VCaP (cell line): ENCODE results near the gene SAXO2.
"Not testable (repeated sequence)": the region's sequence is repeated elsewhere in the genome, so short reads cannot be mapped to it uniquely, and the experiment has no call there.

ENCODE experiments used
- H3K27ac ChIP-seq: fragments of 450-650 bp; 2 replicates; pipeline ENCODE4 v1.5.1; 2017
- CTCF ChIP-seq: fragments of 450-650 bp; conservative IDR thresholded peaks from 2 replicates; pipeline ENCODE4 v1.5.1; 2017; ENCODE audit warnings: mild to moderate bottlenecking, moderate library complexity

Gene SAXO2

GRCh38 chr15:82262422-82263026 is at the start of gene SAXO2, which contains the start of gene EFL1:
Gene SAXO2, plus strand, starts transcription at chr15:82262818. Its CDS starts 62 bp downstream, at chr15:82262880.
Gene EFL1, minus strand, starts transcription at chr15:82262734. Its CDS starts 956 bp downstream, at chr15:82261778.
- H3K27ac ChIP-seq: peak within 1 kb of the TSS; percentile 76
- TF ChIP-seq CTCF: no peak

DNA sequence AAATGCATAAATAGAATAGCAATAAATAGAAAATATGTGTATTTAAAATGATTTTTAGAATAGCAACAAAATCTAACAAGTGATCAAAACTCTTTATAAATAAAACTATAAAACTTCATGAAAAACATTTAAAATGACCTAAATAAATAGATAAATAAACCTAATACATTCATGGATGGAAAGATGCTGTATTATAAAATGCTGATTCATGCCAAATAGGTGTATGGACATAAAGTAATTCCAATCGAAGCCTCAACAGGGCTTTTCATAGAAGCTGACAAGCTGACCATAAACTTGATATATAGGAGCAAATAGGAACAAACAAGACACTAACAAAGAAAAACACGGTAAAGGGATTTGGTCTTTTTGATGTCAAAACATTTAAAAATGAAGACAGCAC is 46.5 kb upstream of the SAXO2 start:
- not testable (repeated sequence) for H3K27ac ChIP-seq

- not testable (repeated sequence) for H3K27ac ChIP-seq
- TF ChIP-seq CTCF: peak; percentile 78
These were observed 41.1 kb upstream of the SAXO2 start for GRCh38 chr15:82221535-82221934.

DNA sequence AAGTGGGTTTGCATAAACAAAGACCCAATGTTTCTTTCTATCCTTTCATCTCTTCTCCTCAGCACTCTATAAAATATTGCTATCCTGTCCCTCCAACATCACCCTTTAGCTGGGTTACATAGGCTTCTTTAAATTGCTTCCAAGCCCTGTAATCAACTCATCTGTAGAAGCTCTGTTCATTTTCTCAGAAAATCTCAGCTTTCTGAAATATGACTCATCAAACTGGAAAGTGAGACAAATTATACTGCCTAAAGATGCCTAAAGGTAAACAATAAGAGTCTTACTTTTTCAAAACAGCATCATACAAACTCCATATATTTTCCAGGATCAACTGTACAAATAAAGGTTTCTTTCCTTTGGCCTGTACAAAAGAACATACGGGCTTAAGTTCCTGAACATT is 33.9 kb upstream of the SAXO2 start:
- no peak for TF ChIP-seq CTCF

GRCh38 chr15:82231233-82231632 is 31.4 kb upstream of the SAXO2 start:
- H3K27ac ChIP-seq: no peak overlapping the region
- no peak for TF ChIP-seq CTCF

More for the DNA sequence above, 33.9 kb upstream of the SAXO2 start:
- H3K27ac ChIP-seq: no peak overlapping the region

GRCh38 chr15:82231842-82232241 is 30.8 kb upstream of the SAXO2 start:
- H3K27ac ChIP-seq: no peak overlapping the region
- TF ChIP-seq CTCF: no peak

DNA sequence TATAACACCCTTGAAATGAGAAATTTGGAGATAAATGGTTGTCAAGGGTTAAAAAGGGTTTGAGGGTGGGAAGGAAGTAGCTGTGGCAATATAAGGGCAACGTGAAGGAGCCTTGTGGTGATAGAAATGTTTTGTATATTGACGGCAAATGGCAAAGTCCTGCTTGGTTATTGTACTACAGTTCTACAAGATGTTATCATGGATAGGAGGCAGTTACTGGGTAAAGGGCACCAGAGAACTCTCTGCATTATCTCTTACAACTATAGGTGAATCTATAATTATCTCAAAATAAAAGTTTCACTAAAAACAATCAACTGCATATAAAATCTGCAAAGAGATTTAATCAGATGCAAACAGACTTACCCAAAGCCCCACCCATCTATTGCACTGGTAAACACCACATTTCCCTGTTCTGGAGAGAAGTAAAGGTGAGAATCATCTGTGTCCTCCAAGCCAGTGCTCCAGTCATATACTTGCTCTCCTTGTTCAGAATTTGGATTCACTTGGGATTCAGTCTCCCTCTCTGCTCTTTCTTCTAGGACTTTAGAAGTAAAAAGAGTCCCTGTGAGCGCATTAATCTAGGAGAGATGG is 24.6 kb upstream of the SAXO2 start:
- not testable (repeated sequence) for H3K27ac ChIP-seq

- H3K27ac ChIP-seq: peak overlapping the region; percentile 46
- no peak for TF ChIP-seq CTCF
These were observed 22.8 kb upstream of the SAXO2 start for GRCh38 chr15:82239685-82240391.

DNA sequence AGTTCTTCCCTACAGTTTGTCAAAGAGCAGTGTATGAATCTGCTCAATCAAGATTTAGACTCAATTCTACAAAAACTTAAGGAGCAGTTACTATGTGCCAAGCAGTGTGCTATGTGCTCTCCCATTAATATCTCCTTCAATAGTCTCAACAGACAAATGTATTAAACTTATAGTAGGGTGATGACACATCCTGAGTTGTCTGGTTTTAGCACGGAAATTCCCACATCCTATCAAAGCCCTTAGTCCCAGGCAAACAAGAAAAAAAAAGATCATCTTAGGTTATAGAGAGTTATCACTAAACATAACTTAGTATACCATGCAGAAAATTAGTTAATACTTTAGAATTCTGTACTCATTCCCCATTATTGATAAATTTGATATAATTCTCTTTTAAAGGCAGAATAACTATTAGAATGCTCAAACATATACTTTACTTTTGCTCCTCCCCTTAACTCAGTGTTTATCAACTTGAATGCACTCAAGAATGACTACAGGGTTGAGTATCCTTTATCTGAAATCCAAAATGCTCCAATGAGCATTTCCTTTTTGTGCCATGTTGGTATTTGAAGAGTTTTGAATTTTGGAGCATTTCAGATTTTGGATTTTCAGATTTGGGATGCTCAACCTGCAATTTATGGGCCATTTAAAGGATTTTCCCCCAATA is 20.6 kb upstream of the SAXO2 start:
- H3K27ac ChIP-seq: not testable (repeated sequence)

- peak overlapping the region; percentile 2; the same call in 1 of the 2 replicates for H3K27ac ChIP-seq
These were observed 19.0 kb upstream of the SAXO2 start for GRCh38 chr15:82243644-82244043.

DNA sequence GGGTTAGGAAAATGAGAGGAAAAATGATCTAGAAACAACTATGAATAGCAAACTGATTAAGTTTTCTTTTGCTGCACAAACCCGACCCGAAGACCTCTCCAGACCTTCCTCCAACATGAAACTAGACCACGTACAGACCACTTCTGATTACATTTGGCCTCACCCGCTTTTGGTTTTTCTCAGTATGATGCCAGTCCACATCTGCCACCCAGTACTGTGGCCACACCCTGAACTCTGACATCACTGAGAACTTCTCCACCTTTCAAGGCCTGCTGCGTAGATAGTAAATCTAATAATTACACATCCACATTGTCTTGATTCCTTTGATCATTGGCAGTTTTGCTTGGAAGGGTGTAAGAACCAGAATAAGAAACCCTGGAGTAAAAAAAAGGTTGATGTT is 16.7 kb upstream of the SAXO2 start:
- not testable (repeated sequence) for H3K27ac ChIP-seq

- H3K27ac ChIP-seq: not testable (repeated sequence)
These were observed 14.4 kb upstream of the SAXO2 start for GRCh38 chr15:82248261-82248660.
